Activated CD4-positive, alpha-beta T cell treated with anti-CD3 and anti-CD28 coated beads for 24 hours (primary cell): ENCODE measurements around the gene GRID2.
"Not testable (repeated sequence)": the region's sequence is repeated elsewhere in the genome, so short reads cannot be mapped to it uniquely, and the experiment has no call there.

Source experiments
- DNase-seq, 2 donors: peaks; one replicate each; pipeline ENCODE4 v3.0.0-alpha.2; 2020; ENCODE audit warnings: low read depth in 2 of 2

Gene GRID2

DNA sequence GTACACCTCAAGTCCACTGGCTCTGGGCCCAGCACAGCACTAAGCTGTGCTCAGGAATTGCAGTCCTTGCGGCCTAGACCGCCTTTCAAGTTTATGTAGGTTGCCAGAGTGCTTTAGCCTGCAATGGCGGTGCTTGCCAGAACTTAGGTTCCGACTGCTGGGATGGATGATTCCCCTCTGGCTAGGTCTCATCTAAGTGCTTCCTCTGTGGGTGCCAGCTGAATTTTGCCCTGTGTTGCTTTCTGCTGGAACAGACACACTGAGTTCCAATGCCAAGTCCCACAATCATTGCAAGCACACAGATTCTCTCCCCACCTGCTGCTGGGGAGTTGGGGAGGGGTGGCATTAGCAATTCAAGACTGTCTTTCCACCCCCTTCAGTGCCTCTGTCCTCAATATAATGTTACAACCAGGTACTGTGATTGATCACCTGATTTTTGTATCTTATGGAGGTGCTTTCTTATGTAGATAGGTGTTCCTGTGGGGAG is 129.5 kb downstream of the GRID2 start:
- no peak for DNase-seq

GRCh38 chr4:92438722-92439121 is 135.0 kb downstream of the GRID2 start:
- DNase-seq: not testable (repeated sequence)

GRCh38 chr4:92442131-92442530 is 138.4 kb downstream of the GRID2 start:
- not testable (repeated sequence) for DNase-seq

- not testable (repeated sequence) for DNase-seq
Observed at GRCh38 chr4:92444143-92444843, 140.5 kb downstream of the GRID2 start.

- DNase-seq: no peak
Observed at GRCh38 chr4:92445127-92445526, 141.4 kb downstream of the GRID2 start.

GRCh38 chr4:92447255-92447905 is 143.6 kb downstream of the GRID2 start:
- no peak for DNase-seq

DNA sequence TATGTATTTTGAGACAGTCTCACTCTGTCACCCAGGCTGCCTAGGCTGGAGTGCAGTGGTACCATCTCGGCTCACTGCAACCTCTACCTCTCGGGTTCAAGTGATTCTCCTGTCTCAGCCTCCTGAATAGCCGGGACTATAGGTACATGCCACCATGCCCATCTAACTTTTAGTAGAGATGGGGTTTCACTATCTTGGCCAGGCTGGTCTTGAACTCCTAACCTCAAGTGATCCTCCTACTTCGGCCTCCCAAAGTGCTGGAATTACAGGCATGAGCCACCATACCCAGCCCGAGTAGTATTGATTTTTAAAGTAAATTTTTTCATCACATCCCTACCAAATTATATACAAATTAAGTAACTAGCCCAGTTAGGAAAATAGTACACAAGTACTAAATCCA is 144.4 kb downstream of the GRID2 start:
- not testable (repeated sequence) for DNase-seq

GRCh38 chr4:92450694-92451093 is 146.9 kb downstream of the GRID2 start:
- DNase-seq: no peak

DNA sequence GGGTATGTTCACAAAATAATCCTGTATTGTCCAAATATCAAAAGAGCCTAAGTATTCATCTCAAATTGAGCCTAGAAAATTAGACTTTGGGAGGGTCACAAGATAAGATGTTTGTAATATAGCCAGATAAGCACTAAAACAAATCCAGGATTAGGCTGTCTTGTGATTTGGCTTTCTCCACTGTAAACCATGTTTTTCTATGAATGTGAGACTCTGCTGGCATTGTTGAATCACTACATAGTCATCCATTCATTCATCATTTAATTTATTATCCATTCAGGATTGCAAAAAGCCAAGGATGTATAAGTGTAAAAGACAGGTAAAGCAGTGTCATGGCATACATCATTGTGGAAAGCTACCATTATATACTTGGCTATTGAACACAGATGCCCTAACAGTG is 148.0 kb downstream of the GRID2 start:
- no peak for DNase-seq

DNA sequence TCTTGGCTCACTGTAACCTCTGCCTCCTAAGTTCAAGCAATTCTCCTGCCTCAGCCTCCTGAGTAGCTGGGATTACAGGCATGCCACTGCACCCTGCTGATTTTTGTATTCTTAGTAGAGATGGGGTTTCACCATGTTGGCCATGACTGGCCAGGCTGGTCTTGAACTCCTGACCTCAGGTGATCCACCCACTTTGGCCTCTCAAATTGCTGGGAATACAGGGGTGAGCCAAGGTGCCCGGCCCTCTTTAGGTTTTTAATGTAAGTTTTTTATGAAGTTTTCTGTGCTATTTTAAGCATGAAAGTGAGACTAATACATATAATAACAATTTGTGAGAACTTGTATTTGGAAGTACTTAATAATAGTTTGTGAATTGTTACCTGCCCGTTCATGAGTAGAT is 148.6 kb downstream of the GRID2 start:
- not testable (repeated sequence) for DNase-seq

DNA sequence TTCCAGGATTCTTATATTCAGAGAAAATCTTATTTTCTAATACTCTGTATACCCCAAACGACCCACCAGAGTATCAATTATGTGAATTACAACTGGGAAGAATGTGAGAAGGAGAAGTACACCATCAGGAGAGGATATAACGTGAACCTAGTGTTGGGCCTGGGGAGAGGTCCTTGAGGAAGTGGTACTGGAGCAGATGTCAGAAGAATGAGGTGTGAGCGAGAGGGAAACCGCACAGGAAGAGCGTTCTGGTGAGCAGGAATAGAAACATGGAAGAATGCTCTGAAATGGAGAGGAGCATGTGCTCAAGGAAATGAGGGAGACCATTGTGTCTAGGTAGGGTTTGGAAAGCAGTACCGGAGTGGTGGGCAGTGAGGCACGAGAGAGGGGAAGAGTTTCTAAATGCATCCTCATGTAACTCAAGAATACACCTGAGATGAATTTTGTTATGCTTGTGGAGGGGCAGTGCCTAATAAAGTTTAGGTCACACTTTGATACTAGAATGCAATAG is 151.6 kb downstream of the GRID2 start:
- no peak for DNase-seq

GRCh38 chr4:92455951-92456350 is 152.2 kb downstream of the GRID2 start:
- no peak for DNase-seq

DNA sequence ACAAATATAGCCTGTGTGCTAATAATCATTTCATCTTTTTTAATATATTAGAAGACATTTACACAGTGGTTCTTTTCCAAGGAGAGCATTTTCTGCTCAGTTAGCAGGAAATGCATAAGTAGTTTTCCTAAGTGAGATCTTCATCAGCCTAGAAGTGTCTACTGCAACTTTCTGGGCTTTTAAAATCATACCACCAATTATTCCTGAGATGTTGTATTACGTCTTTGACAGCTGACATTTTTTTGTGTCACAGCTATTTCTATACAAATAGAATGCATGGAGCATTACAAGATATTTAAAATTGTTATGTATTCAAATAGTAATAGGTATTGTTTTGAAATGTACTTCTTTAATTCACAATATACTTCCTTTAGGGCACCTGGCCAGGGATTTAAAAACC is 158.0 kb downstream of the GRID2 start:
- DNase-seq: no peak

DNA sequence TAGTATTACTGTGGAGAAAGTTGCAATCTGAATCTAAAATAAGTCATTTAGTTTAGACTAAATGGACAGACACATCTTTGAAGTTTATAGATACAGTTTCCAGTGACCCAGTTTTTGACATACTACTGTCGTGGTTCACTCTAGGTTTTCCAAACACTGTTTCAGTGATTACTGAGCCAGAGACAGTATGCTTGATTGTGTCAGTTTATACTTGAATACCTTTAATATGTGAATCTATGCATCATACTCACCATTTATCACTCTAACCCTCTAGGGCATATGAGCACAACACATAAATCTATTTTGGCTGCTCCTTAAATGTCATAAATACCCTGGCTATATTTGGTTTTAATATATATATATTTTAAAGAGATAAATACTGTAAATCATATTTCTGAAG is 173.5 kb downstream of the GRID2 start:
- no peak for DNase-seq

- DNase-seq: no peak
Observed at GRCh38 chr4:92483341-92483740, 179.6 kb downstream of the GRID2 start.

GRCh38 chr4:92488496-92488895 is 184.7 kb downstream of the GRID2 start:
- no peak for DNase-seq

GRCh38 chr4:92497141-92497540 is 193.4 kb downstream of the GRID2 start:
- no peak for DNase-seq

GRCh38 chr4:92501456-92501855 is 197.7 kb downstream of the GRID2 start:
- no peak for DNase-seq

DNA sequence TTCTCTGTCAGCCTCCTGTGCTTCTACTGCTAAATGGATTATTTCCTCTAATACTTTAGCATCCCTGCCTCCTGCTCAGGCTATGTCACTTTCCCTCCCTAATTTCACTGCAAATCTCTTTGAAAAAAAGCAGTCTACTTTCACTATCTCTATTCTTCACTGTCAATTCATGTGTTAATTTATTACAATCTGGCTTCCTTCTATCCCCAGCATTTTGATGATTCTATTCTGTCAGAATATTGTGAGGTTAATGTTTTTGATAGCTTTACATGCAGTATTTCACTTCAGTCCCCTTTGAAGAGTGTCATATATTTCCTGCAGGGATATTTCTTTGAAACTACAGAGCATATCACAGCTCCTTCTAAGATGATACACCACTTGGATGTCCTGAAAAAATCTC is 203.2 kb downstream of the GRID2 start:
- DNase-seq: no peak

DNA sequence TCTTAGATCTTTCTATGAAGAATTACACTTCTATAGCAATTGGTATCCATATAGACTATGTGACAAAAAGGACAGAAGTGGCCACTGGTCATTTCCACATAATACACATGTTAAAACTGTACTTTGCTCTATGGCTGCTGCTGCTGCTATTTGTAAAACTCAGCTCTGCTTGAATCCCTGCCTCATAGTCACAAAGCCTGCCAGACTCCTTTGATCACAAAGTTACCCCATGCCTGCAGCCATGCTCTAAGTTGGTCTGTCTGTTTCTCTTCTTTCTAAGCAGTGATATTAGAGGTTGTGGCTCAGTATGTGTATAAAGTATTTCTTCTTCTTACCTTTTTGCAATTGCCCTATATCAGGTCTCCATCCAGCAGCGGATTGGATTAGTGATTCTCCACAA is 210.9 kb downstream of the GRID2 start:
- no peak for DNase-seq

- no peak for DNase-seq
Observed at GRCh38 chr4:92516450-92516849, 212.7 kb downstream of the GRID2 start.

DNA sequence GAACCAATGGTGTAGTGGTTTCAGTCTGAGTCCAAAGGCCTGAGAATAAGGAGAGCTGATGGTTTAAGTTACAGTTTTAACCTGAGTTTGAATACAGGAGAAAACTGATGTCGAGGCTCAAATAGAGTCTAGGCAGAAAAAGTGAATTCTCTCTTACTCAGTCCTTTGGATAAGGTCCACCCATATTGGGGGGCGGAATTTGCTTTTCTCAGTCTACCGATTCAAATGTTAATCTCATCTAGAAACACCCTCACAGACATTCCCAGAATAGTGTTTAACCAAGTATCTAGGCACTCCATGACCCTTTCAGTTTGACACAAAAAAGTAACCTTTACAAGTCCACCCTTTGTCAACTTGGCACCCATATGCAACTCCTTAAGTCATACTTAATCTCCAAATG is 216.0 kb downstream of the GRID2 start:
- DNase-seq: no peak

GRCh38 chr4:92520563-92520962 is 216.8 kb downstream of the GRID2 start:
- DNase-seq: no peak
